OCI-LY1 (cell line): ENCODE results near the gene HDAC9.

Experiments
- H2AFZ ChIP-seq: fragments of 200-600 bp; sonication (generic), shearing (Covaris generic); 2 replicates; pipeline ENCODE4 v1.6.0; 2014; ENCODE audit warnings: antibody characterized with exemption, mild to moderate bottlenecking, low read length
- H3F3A ChIP-seq: fragments of 200-600 bp; sonication (generic), shearing (Covaris generic); 2 replicates; pipeline ENCODE4 v1.6.0; 2014; ENCODE audit warnings: mild to moderate bottlenecking, antibody characterized with exemption, low read length, moderate library complexity; ENCODE audit not compliant: insufficient read depth
- H3K27ac ChIP-seq: fragments of 200-600 bp; sonication (generic); 2 replicates; pipeline ENCODE4 v1.5.1; 2014; ENCODE audit warnings: low read length, mixed run types, mild to moderate bottlenecking, low read depth; ENCODE audit not compliant: poor library complexity, severe bottlenecking
- H3K27me3 ChIP-seq: fragments of 200-600 bp; sonication (generic); 2 replicates; pipeline ENCODE4 v1.6.0; 2014; ENCODE audit warnings: antibody characterized with exemption, mild to moderate bottlenecking, low read length, moderate library complexity; ENCODE audit not compliant: insufficient read depth
- H3K36me3 ChIP-seq: fragments of 200-600 bp; sonication (generic); 2 replicates; pipeline ENCODE4 v1.6.1; 2014; ENCODE audit warnings: mild to moderate bottlenecking, antibody characterized with exemption, low read length, moderate library complexity, mixed read lengths; ENCODE audit not compliant: insufficient read depth
- H3K4me1 ChIP-seq: fragments of 200-600 bp; sonication (generic); 2 replicates; pipeline ENCODE4 v1.5.1; 2014; ENCODE audit warnings: mild to moderate bottlenecking, low read length, moderate library complexity; ENCODE audit not compliant: insufficient read depth, severe bottlenecking
- H3K4me2 ChIP-seq: fragments of 200-600 bp; sonication (generic), shearing (Covaris generic); 2 replicates; pipeline ENCODE4 v1.6.1; 2014; ENCODE audit warnings: low read length
- H3K4me3 ChIP-seq: fragments of 200-600 bp; sonication (generic); 2 replicates; pipeline ENCODE4 v1.5.1; 2014; ENCODE audit warnings: low read length, low read depth, mild to moderate bottlenecking, mixed read lengths; ENCODE audit not compliant: poor library complexity, severe bottlenecking
- H3K79me2 ChIP-seq: fragments of 200-600 bp; shearing (Covaris generic); 2 replicates; pipeline ENCODE4 v1.6.1; 2016; ENCODE audit warnings: mixed run types, low read length, mixed read lengths; ENCODE audit not compliant: insufficient read depth
- H3K9ac ChIP-seq: fragments of 200-600 bp; sonication (generic), shearing (Covaris generic); 2 replicates; pipeline ENCODE4 v1.6.1; 2014; ENCODE audit warnings: mild to moderate bottlenecking, low read length, mixed read lengths
- H3K9me2 ChIP-seq: fragments of 200-600 bp; sonication (generic), shearing (Covaris generic); 2 replicates; pipeline ENCODE4 v1.6.1; 2014; ENCODE audit warnings: low read depth, mild to moderate bottlenecking, low read length, mixed read lengths
- H3K9me3 ChIP-seq: fragments of 200-600 bp; shearing (Covaris generic); 2 replicates; pipeline ENCODE4 v1.6.1; 2014; ENCODE audit warnings: low read length, mixed read lengths
- H4K20me1 ChIP-seq: fragments of 200-600 bp; sonication (generic), shearing (Covaris generic); 2 replicates; pipeline ENCODE4 v1.6.0; 2016; ENCODE audit warnings: mild to moderate bottlenecking, low read length; ENCODE audit not compliant: insufficient read depth
- CTCF ChIP-seq: fragments of 200-600 bp; sonication (generic), shearing (Covaris generic); IDR thresholded peaks from 2 replicates; pipeline ENCODE4 v1.5.1; 2017; ENCODE audit warnings: mild to moderate bottlenecking, antibody characterized with exemption, low read length, moderate library complexity, mixed read lengths
- EZH2 ChIP-seq: fragments of 200-600 bp; sonication (generic), shearing (Covaris generic); IDR thresholded peaks from 2 replicates; pipeline ENCODE4 v1.8.0; 2017; ENCODE audit warnings: borderline replicate concordance, mixed run types, mild to moderate bottlenecking, antibody characterized with exemption, low read length, moderate library complexity, mixed read lengths

The HDAC9 gene

GRCh38 chr7:18780266-18780665 is 284.7 kb downstream of the HDAC9 start:
- Histone ChIP-seq H3K27ac (no peak overlapping the region), H3K27me3 (no peaks in the 10 kb centered on the region), H3K4me1 (no peaks in the 10 kb centered on the region), H2AFZ (no peak overlapping the region), H3F3A (no peaks in the 10 kb centered on the region), H3K79me2 (no peaks in the 10 kb centered on the region), H3K36me3 (no peaks in the 10 kb centered on the region), H3K9ac (no peak overlapping the region), H4K20me1 (no peaks in the 10 kb centered on the region), H3K9me3 (no peaks in the 10 kb centered on the region), H3K9me2 (no peaks in the 10 kb centered on the region), H3K4me2 (no peak overlapping the region), H3K4me3 (no peak overlapping the region)
- TF ChIP-seq CTCF, result no peak
- no peak for TF ChIP-seq EZH2

GRCh38 chr7:18780938-18781337 is 285.4 kb downstream of the HDAC9 start:
- no peaks in the 10 kb centered on the region for H3K9me3 ChIP-seq
- H3K9me2 ChIP-seq, result no peaks in the 10 kb centered on the region
- H2AFZ ChIP-seq, result no peak overlapping the region
- H3K79me2 ChIP-seq, result no peaks in the 10 kb centered on the region
- no peak overlapping the region for H3K27ac ChIP-seq
- no peak overlapping the region for H3K9ac ChIP-seq
- H3K36me3 ChIP-seq, result no peaks in the 10 kb centered on the region
- H4K20me1 ChIP-seq, result no peaks in the 10 kb centered on the region
- TF ChIP-seq CTCF (no peak), EZH2 (no peak)
- H3K4me1 ChIP-seq, result no peaks in the 10 kb centered on the region
- no peak overlapping the region for H3K4me2 ChIP-seq
- no peak overlapping the region for H3K4me3 ChIP-seq
- no peaks in the 10 kb centered on the region for H3F3A ChIP-seq
- no peaks in the 10 kb centered on the region for H3K27me3 ChIP-seq

- no peaks in the 10 kb centered on the region for H3K9me2 ChIP-seq
- H3F3A ChIP-seq, result no peaks in the 10 kb centered on the region
- no peaks in the 10 kb centered on the region for H3K4me1 ChIP-seq
- H3K9ac ChIP-seq, result no peak overlapping the region
- H3K79me2 ChIP-seq, result no peaks in the 10 kb centered on the region
- no peak overlapping the region for H3K4me2 ChIP-seq
- H2AFZ ChIP-seq, result no peak overlapping the region
- H3K4me3 ChIP-seq, result no peak overlapping the region
- no peaks in the 10 kb centered on the region for H3K27me3 ChIP-seq
- TF ChIP-seq CTCF (no peak), EZH2 (no peak)
- H4K20me1 ChIP-seq, result no peaks in the 10 kb centered on the region
- no peaks in the 10 kb centered on the region for H3K9me3 ChIP-seq
- no peaks in the 10 kb centered on the region for H3K36me3 ChIP-seq
- H3K27ac ChIP-seq, result no peak overlapping the region
These were observed 290.7 kb downstream of the HDAC9 start for GRCh38 chr7:18786196-18786727.
